Colonic mucosa (tissue), 4 donors: ENCODE results near the gene SETBP1. TPM values are rescaled to one million over a fixed set of nuclear protein-coding genes. Genes with fewer than 3 reads are reported as not detected.

ENCODE experiments used
- DNase-seq: peaks from one replicate; pipeline ENCODE4 v3.0.0-alpha.2; 2020
- H3K27ac ChIP-seq: fragments of 200-600 bp; one replicate; pipeline ENCODE4 v1.8.0; 2021
- H3K27me3 ChIP-seq: fragments of 200-600 bp; one replicate; pipeline ENCODE4 v1.8.0; 2021
- H3K36me3 ChIP-seq: fragments of 200-600 bp; one replicate; pipeline ENCODE4 v1.8.0; 2021
- H3K4me1 ChIP-seq: fragments of 200-600 bp; one replicate; pipeline ENCODE4 v1.8.0; 2021; ENCODE audit warnings: mild to moderate bottlenecking
- H3K4me3 ChIP-seq: fragments of 200-600 bp; one replicate; pipeline ENCODE4 v1.8.0; 2021
- H3K9ac ChIP-seq, 2 donors: one replicate each; pipeline ENCODE4 v1.7.0; 2013; ENCODE audit warnings: control low read depth in 2 of 2, low read depth in 2 of 2, low read length in 2 of 2
- H3K9me3 ChIP-seq: fragments of 200-600 bp; one replicate; pipeline ENCODE4 v1.8.0; 2021
- CTCF ChIP-seq: fragments of 200-600 bp; IDR thresholded peaks from one replicate; pipeline ENCODE4 v1.8.0; 2022; ENCODE audit warnings: antibody characterized with exemption, mild to moderate bottlenecking
- intact Hi-C: fragments of 100-400 bp; cut with DNase I; formaldehyde crosslinking; loops from one replicate; pipeline ENCODE4 v1.14.1; 2022
- total RNA-seq, 2 donors: library from RNA; stranded (reverse); fragmentation: NEBNext Ultra II Directional in 1 of 2; extraction: Animal tissue kit (Norgen Biotek cat#: 25700) in 1 of 2; gene quantifications; one replicate each; pipeline ENCODE4 v1.2.1, GENCODE V29; 2021
- donor health status: healthy.
- donor health status: DM: no; HTN: no; CAD: no.
- donor health status: DM: no; HTN: no; CAD: no.

SETBP1 gene
- total RNA-seq, 2 donors from 2014 or later: 9.6 to 11.8 TPM

GRCh38 chr18:44704135-44704789 is 23.6 kb downstream of the SETBP1 start:
- Histone ChIP-seq H3K9me3 (no peaks in the 10 kb centered on the region), H3K4me1 (no peaks in the 10 kb centered on the region)
- TF ChIP-seq CTCF: no peak

GRCh38 chr18:44705075-44705675 is 24.5 kb downstream of the SETBP1 start:
- no peak for TF ChIP-seq CTCF
- intact Hi-C loops: no loop called here
- Histone ChIP-seq H3K9me3 (no peaks in the 10 kb centered on the region), H3K9ac (no peak overlapping the region), H3K27me3 (no peaks in the 10 kb centered on the region), H3K4me1 (no peaks in the 10 kb centered on the region), H3K4me3 (no peak overlapping the region), H3K36me3 (no peaks in the 10 kb centered on the region), H3K27ac (no peak overlapping the region)
- DNase-seq: no peak

More at GRCh38 chr18:44704135-44704789, 23.6 kb downstream of the SETBP1 start:
- Histone ChIP-seq H3K36me3 (no peaks in the 10 kb centered on the region), H3K9ac (no peak overlapping the region), H3K27me3 (no peaks in the 10 kb centered on the region), H3K27ac (no peak overlapping the region), H3K4me3 (no peak overlapping the region)
- intact Hi-C loops: no loop called here
- DNase-seq: no peak

- Histone ChIP-seq H3K9ac (no peak overlapping the region), H3K9me3 (no peaks in the 10 kb centered on the region), H3K4me3 (no peak overlapping the region), H3K36me3 (no peaks in the 10 kb centered on the region), H3K4me1 (no peaks in the 10 kb centered on the region), H3K27ac (peak overlapping the region; percentile 5), H3K27me3 (no peaks in the 10 kb centered on the region)
- no peak for DNase-seq
- intact Hi-C loops: no loop called here
- no peak for TF ChIP-seq CTCF
These were observed 27.9 kb downstream of the SETBP1 start for GRCh38 chr18:44708451-44709083.

GRCh38 chr18:44709307-44710126 is 28.8 kb downstream of the SETBP1 start:
- no peak for TF ChIP-seq CTCF
- H3K36me3 ChIP-seq: no peaks in the 10 kb centered on the region
- no peak for DNase-seq
- no peak overlapping the region for H3K4me3 ChIP-seq
- intact Hi-C loops: no loop called here
- H3K27me3 ChIP-seq: no peaks in the 10 kb centered on the region
- H3K9me3 ChIP-seq: no peaks in the 10 kb centered on the region
- peak overlapping the region in 1 of 2 donors; percentile 43 for H3K9ac ChIP-seq
- no peaks in the 10 kb centered on the region for H3K4me1 ChIP-seq
- H3K27ac ChIP-seq: peak overlapping the region; percentile 5

GRCh38 chr18:44710931-44711330 is 30.2 kb downstream of the SETBP1 start:
- intact Hi-C loops: no loop called here
- H3K27me3 ChIP-seq: no peaks in the 10 kb centered on the region
- H3K4me3 ChIP-seq: no peak overlapping the region
- no peaks in the 10 kb centered on the region for H3K9me3 ChIP-seq
- H3K9ac ChIP-seq: no peak overlapping the region
- H3K27ac ChIP-seq: no peak overlapping the region
- TF ChIP-seq CTCF: no peak
- no peak for DNase-seq
- no peaks in the 10 kb centered on the region for H3K36me3 ChIP-seq
- no peaks in the 10 kb centered on the region for H3K4me1 ChIP-seq
